IMR-90 (cell line): ENCODE data around the gene SDHB. TPM values are rescaled to one million over a fixed set of nuclear protein-coding genes. Genes with fewer than 3 reads are reported as not detected.

ENCODE experiments used
- ATAC-seq: fragments of 200-7000 bp; cut with Tn5 transposase; 2 replicates; pipeline ENCODE4 v1.9.1; 2020; ENCODE audit warnings: low read depth, mild to moderate bottlenecking, moderate library complexity
- BruUV-seq: library from RNA; stranded (reverse); fragments of 400-500 nt; replicated peaks from 2 replicates; lab custom pipeline; 2021; lab: Mats Ljungman, UMichigan
- CTCF ChIA-PET: fragments of 300-600 bp; formaldehyde crosslinking; extraction: SDS; loops from one replicate; lab custom pipeline; 2021; ENCODE audit warnings: antibody characterized with exemption; lab: Yijun Ruan, JAX
- POLR2A ChIA-PET: fragments of 300-600 bp; sonication (Branson Sonifier 250); formaldehyde crosslinking; loops from one replicate; lab custom pipeline; 2022; ENCODE audit warnings: antibody characterized with exemption; ENCODE audit not compliant: unreplicated experiment; lab: Charles Lee
- DNase-seq: peaks from one replicate; pipeline ENCODE4 v3.0.0; 2013
- H2AFZ ChIP-seq: replicated peaks from 2 replicates; pipeline ENCODE3; 2013; ENCODE audit warnings: low read length, mild to moderate bottlenecking; ENCODE audit not compliant: poor library complexity
- H2AK5ac ChIP-seq: 2 replicates; pipeline ENCODE4 v1.6.1; 2013; ENCODE audit warnings: low read depth, low read length, inconsistent platforms
- H2AK9ac ChIP-seq: replicated peaks from 2 replicates; pipeline ENCODE3; 2013; ENCODE audit warnings: mild to moderate bottlenecking, low read depth, low read length, moderate library complexity; ENCODE audit not compliant: poor library complexity
- H2BK120ac ChIP-seq: 2 replicates; pipeline ENCODE4 v1.6.1; 2013; ENCODE audit warnings: low read depth, low read length, inconsistent platforms
- H2BK15ac ChIP-seq: 3 replicates; pipeline ENCODE4 v1.6.1; 2013; ENCODE audit warnings: low read depth, low read length, inconsistent platforms
- H2BK20ac ChIP-seq: 2 replicates; pipeline ENCODE4 v1.6.1; 2013; ENCODE audit warnings: low read depth, mild to moderate bottlenecking, inconsistent platforms, low read length, moderate library complexity
- H2BK5ac ChIP-seq: 2 replicates; pipeline ENCODE4 v1.6.1; 2013; ENCODE audit warnings: mild to moderate bottlenecking, low read depth, low read length, inconsistent platforms; ENCODE audit not compliant: poor library complexity, severe bottlenecking
- H3K14ac ChIP-seq: replicated peaks from 2 replicates; pipeline ENCODE4 v1.6.1; 2013; ENCODE audit warnings: low read depth, low read length, inconsistent platforms
- H3K18ac ChIP-seq: 2 replicates; pipeline ENCODE4 v1.6.1; 2013; ENCODE audit warnings: low read depth, low read length, control low read depth
- H3K23ac ChIP-seq: 2 replicates; pipeline ENCODE4 v1.6.1; 2013; ENCODE audit warnings: low read depth, low read length, inconsistent platforms
- H3K27ac ChIP-seq: 2 replicates; pipeline ENCODE4 v1.5.1; 2013; ENCODE audit warnings: mild to moderate bottlenecking, control low read depth, low read length; ENCODE audit not compliant: insufficient read depth
- H3K27me3 ChIP-seq: 2 replicates; pipeline ENCODE4 v1.6.1; 2013; ENCODE audit warnings: low read length; ENCODE audit not compliant: control insufficient read depth, insufficient read depth
- H3K36me3 ChIP-seq: 2 replicates; pipeline ENCODE4 v1.6.1; 2013; ENCODE audit warnings: low read length, mixed read lengths; ENCODE audit not compliant: control insufficient read depth, insufficient read depth
- H3K4ac ChIP-seq: 2 replicates; pipeline ENCODE4 v1.6.1; 2013; ENCODE audit warnings: low read depth, low read length, inconsistent platforms
- H3K4me1 ChIP-seq: 2 replicates; pipeline ENCODE4 v1.6.1; 2013; ENCODE audit warnings: low read length, mixed read lengths; ENCODE audit not compliant: control insufficient read depth, insufficient read depth
- H3K4me2 ChIP-seq: 2 replicates; pipeline ENCODE4 v1.6.1; 2013; ENCODE audit warnings: low read depth, mild to moderate bottlenecking, control low read depth, low read length, moderate library complexity
- H3K4me3 ChIP-seq: 2 replicates; pipeline ENCODE4 v1.5.1; 2013; ENCODE audit warnings: low read depth, mild to moderate bottlenecking, control low read depth, low read length, moderate library complexity; ENCODE audit not compliant: insufficient read depth
- H3K56ac ChIP-seq: 2 replicates; pipeline ENCODE4 v1.6.1; 2013; ENCODE audit warnings: low read length, inconsistent platforms; ENCODE audit not compliant: insufficient read depth; ENCODE audit errors: extremely low read depth
- H3K79me1 ChIP-seq, 2 experiments: 2 replicates each; pipeline ENCODE4 v1.6.1; 2013; ENCODE audit warnings: low read length in 2 of 2, inconsistent platforms in 1 of 2, low read depth in 1 of 2
- H3K9ac ChIP-seq: 2 replicates; pipeline ENCODE4 v1.6.1; 2013; ENCODE audit warnings: low read depth, low read length, control low read depth
- H3K9me1 ChIP-seq: 2 replicates; pipeline ENCODE4 v1.6.1; 2013; ENCODE audit warnings: low read length, inconsistent platforms; ENCODE audit not compliant: insufficient read depth
- H3K9me3 ChIP-seq: 2 replicates; pipeline ENCODE4 v1.6.1; 2013; ENCODE audit warnings: low read length; ENCODE audit not compliant: control insufficient read depth, insufficient read depth
- H4K20me1 ChIP-seq: 2 replicates; pipeline ENCODE4 v1.6.1; 2013; ENCODE audit warnings: low read length, inconsistent platforms; ENCODE audit not compliant: insufficient read depth
- H4K5ac ChIP-seq: 2 replicates; pipeline ENCODE4 v1.6.1; 2013; ENCODE audit warnings: mild to moderate bottlenecking, low read depth, low read length, control low read depth
- H4K8ac ChIP-seq, 2 experiments: 2 replicates each; pipeline ENCODE4 v1.6.1; 2013; ENCODE audit warnings: low read depth in 2 of 2, low read length in 2 of 2, control low read depth in 1 of 2, inconsistent platforms in 1 of 2
- H4K91ac ChIP-seq: 2 replicates; pipeline ENCODE4 v1.6.1; 2013; ENCODE audit warnings: low read depth, low read length, inconsistent platforms; ENCODE audit not compliant: insufficient read depth
- BHLHE40 ChIP-seq: fragments of 150-350 bp; IDR thresholded peaks from 2 replicates; pipeline ENCODE4 v1.6.1; 2016; ENCODE audit warnings: mild to moderate bottlenecking, low read depth, low read length
- CEBPB ChIP-seq: IDR thresholded peaks from 2 replicates; pipeline ENCODE4 v1.6.1; 2012; ENCODE audit warnings: low read depth, low read length, improper control_type of control experiment
- CHD1 ChIP-seq: IDR thresholded peaks from 2 replicates; pipeline ENCODE4 v1.6.1; 2012; ENCODE audit warnings: low read depth, low read length, improper control_type of control experiment
- CTCF ChIP-seq: conservative IDR thresholded peaks from 2 replicates; pipeline ENCODE4 v1.5.1; 2012; ENCODE audit warnings: mild to moderate bottlenecking, low read depth, low read length, improper control_type of control experiment
- FOS ChIP-seq: fragments of 150-350 bp; IDR thresholded peaks from 2 replicates; pipeline ENCODE4 v1.6.1; 2016; ENCODE audit warnings: low read depth, low read length
- MAFK ChIP-seq: IDR thresholded peaks from 2 replicates; pipeline ENCODE4 v1.6.1; 2012; ENCODE audit warnings: low read depth, low read length, improper control_type of control experiment
- MAZ ChIP-seq: IDR thresholded peaks from 2 replicates; pipeline ENCODE4 v1.6.1; 2012; ENCODE audit warnings: low read depth, mild to moderate bottlenecking, low read length, improper control_type of control experiment, moderate library complexity, borderline replicate concordance
- MXI1 ChIP-seq: IDR thresholded peaks from 2 replicates; pipeline ENCODE4 v1.6.1; 2012; ENCODE audit warnings: low read depth, mild to moderate bottlenecking, low read length, moderate library complexity, borderline replicate concordance
- NFE2L2 ChIP-seq: fragments of 150-350 bp; IDR thresholded peaks from 2 replicates; pipeline ENCODE4 v1.6.1; 2016; ENCODE audit warnings: low read depth, mild to moderate bottlenecking, low read length
- POLR2A ChIP-seq: IDR thresholded peaks from 2 replicates; pipeline ENCODE4 v1.6.1; 2012; ENCODE audit warnings: mild to moderate bottlenecking, low read depth, low read length
- RAD21 ChIP-seq: IDR thresholded peaks from 2 replicates; pipeline ENCODE4 v1.6.1; 2012; ENCODE audit warnings: low read length, improper control_type of control experiment
- RCOR1 ChIP-seq: IDR thresholded peaks from 2 replicates; pipeline ENCODE4 v1.6.1; 2012; ENCODE audit warnings: mild to moderate bottlenecking, low read length, improper control_type of control experiment; ENCODE audit not compliant: insufficient replicate concordance
- RFX5 ChIP-seq: IDR thresholded peaks from 2 replicates; pipeline ENCODE4 v1.8.0; 2012; ENCODE audit warnings: low read depth, mild to moderate bottlenecking, low read length, moderate library complexity
- SMC3 ChIP-seq: fragments of 150-350 bp; IDR thresholded peaks from 2 replicates; pipeline ENCODE4 v1.6.1; 2016; ENCODE audit warnings: low read depth, mild to moderate bottlenecking, antibody characterized with exemption, low read length, moderate library complexity
- WGBS, 2 experiments: methylation state at CpG; one replicate each; pipeline versions ENCODE4 v1.1.5 to v1.1.7; 2013; ENCODE audit warnings: missing lambda C conversion rate in 2 of 2; ENCODE audit not compliant: insufficient read length in 1 of 2; ENCODE audit errors: extremely low coverage in 2 of 2; 5-methylcytosine and 5-hydroxymethylcytosine counted together
- dilution Hi-C: fragments of 300-500 bp; cut with HindIII; formaldehyde crosslinking; loops from one replicate; pipeline ENCODE4 v1.14.3; 2018; ENCODE audit warnings: low sequenced_read_pairs; ENCODE audit not compliant: unreplicated experiment
- in situ Hi-C: fragments of 300-500 bp; cut with MboI; formaldehyde crosslinking; loops from 3 replicates; pipeline ENCODE4 v1.14.3; 2019; ENCODE audit warnings: low sequenced_read_pairs, inconsistent platforms, mixed read lengths
- intact Hi-C: fragments of 100-400 bp; cut with micrococcal nuclease; formaldehyde crosslinking; loops from 2 replicates; pipeline ENCODE4 v1.10.0; 2022
- polyA plus RNA-seq, 3 experiments: library from polyadenylated mRNA; depleted of rRNA; stranded (reverse); fragments of >200 nt; gene quantifications; 2 replicates each; pipeline ENCODE4 v1.2.3, GENCODE V29; 2012; ENCODE audit warnings: low replicate concordance in 1 of 3
- total RNA-seq: library from RNA; depleted of rRNA; stranded (reverse); fragments of >200 nt; gene quantifications from 2 replicates; pipeline ENCODE4 v1.2.3, GENCODE V29; 2012
- TF ChIP-seq, protein P1 (sequence below): fragments of 150-350 bp; IDR thresholded peaks from 2 replicates; pipeline ENCODE4 v1.6.1; 2017; ENCODE audit warnings: mild to moderate bottlenecking, antibody characterized with exemption, low read length, low read depth
- TF ChIP-seq, protein P2 (sequence below): fragments of 150-350 bp; IDR thresholded peaks from 2 replicates; pipeline ENCODE4 v1.6.1; 2016; ENCODE audit warnings: low read depth, mild to moderate bottlenecking, low read length, moderate library complexity, borderline replicate concordance

The SDHB gene
- total and polyA plus RNA-seq, 2 of the 4 experiments (the other 2 are of a cell fraction), result 122 to 206 TPM

DNA sequence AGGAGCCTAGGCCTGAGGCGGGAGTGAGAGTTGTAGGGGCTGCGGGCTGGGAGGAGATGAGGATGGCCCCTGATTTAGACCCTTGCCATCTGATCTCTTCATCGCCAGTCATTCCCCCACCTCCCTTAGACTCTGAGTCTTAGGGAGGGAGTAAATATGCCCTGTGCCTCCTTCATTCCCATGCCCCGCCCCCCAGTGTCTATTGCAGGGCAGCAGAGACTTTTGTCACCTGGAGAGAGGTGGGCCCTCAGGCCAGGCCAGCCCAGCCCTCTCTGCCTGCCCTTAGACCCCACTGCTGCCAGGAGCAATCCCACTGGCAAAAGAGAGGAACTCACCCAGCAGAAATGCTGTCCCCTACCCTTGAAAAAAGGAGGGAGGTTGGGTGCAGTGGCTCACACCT lies 70.2 kb downstream of the SDHB start:
- Histone ChIP-seq H3K4me3 (no peak overlapping the region), H2BK5ac (no peak overlapping the region), H2AK5ac (no peak overlapping the region), H3K27ac (no peak overlapping the region), H4K5ac (no peak overlapping the region), H4K8ac (no peak overlapping the region), H3K4ac (no peak overlapping the region), H3K27me3 (no peaks in the 10 kb centered on the region), H3K56ac (no peak overlapping the region), H2BK20ac (no peak overlapping the region), H4K91ac (no peak overlapping the region), H3K4me1 (peaks cover 9% of the 10 kb centered on the region; the same call in 1 of the 2 replicates), H3K4me2 (no peak overlapping the region), H3K79me1 (no peaks in the 10 kb centered on the region; a peak in 1 of 4 replicates), H3K9me3 (no peaks in the 10 kb centered on the region), H3K18ac (no peak overlapping the region), H3K14ac (no peak overlapping the region), H2AK9ac (peak overlapping the region; percentile 15), H3K9me1 (no peaks in the 10 kb centered on the region), H2BK120ac (no peak overlapping the region), H3K9ac (no peak overlapping the region), H4K20me1 (no peaks in the 10 kb centered on the region; the same call in 1 of the 2 replicates), H2BK15ac (no peak overlapping the region), H2AFZ (no peak overlapping the region), H3K23ac (no peak overlapping the region), H3K36me3 (peaks cover 12% of the 10 kb centered on the region)
- CTCF ChIA-PET, result no interaction called here
- WGBS, 2 experiments, result no CpG with 5 or more reads among the region's 4 CpGs
- dilution Hi-C loops, result no loop called here
- intact Hi-C loops, result no loop called here
- no peak for TF ChIP-seq RAD21
- no peak for TF ChIP-seq MAFK
- TF ChIP-seq MAZ, result no peak
- no peak for TF ChIP-seq MXI1
- no peak for TF ChIP-seq CTCF
- no peak for TF ChIP-seq RFX5
- TF ChIP-seq NFE2L2, result no peak
- TF ChIP-seq, protein P1, sequence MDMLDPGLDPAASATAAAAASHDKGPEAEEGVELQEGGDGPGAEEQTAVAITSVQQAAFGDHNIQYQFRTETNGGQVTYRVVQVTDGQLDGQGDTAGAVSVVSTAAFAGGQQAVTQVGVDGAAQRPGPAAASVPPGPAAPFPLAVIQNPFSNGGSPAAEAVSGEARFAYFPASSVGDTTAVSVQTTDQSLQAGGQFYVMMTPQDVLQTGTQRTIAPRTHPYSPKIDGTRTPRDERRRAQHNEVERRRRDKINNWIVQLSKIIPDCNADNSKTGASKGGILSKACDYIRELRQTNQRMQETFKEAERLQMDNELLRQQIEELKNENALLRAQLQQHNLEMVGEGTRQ, result no peak
- TF ChIP-seq CEBPB, result no peak
- no peak for TF ChIP-seq RCOR1
- TF ChIP-seq, protein P2, sequence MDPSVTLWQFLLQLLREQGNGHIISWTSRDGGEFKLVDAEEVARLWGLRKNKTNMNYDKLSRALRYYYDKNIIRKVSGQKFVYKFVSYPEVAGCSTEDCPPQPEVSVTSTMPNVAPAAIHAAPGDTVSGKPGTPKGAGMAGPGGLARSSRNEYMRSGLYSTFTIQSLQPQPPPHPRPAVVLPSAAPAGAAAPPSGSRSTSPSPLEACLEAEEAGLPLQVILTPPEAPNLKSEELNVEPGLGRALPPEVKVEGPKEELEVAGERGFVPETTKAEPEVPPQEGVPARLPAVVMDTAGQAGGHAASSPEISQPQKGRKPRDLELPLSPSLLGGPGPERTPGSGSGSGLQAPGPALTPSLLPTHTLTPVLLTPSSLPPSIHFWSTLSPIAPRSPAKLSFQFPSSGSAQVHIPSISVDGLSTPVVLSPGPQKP, result no peak
- no peak for TF ChIP-seq FOS
- TF ChIP-seq SMC3, result no peak
- TF ChIP-seq POLR2A, result no peak
- no peak for TF ChIP-seq BHLHE40
- no peak for TF ChIP-seq CHD1
- DNase-seq (no peak), ATAC-seq (no peak)
- POLR2A ChIA-PET, result no interaction called here
- BruUV-seq, result no TSS peak
- in situ Hi-C loops, result no loop called here
